SU-DHL-6 (cell line): ENCODE measurements around the gene GPR137.

ENCODE experiments used
- EZH2phosphoT487 ChIP-seq: fragments of 200-600 bp; sonication (generic), shearing (Covaris generic); conservative IDR thresholded peaks from 2 replicates; pipeline ENCODE4 v1.6.1; 2018; ENCODE audit warnings: mild to moderate bottlenecking, antibody characterized with exemption, low read length, moderate library complexity, mixed read lengths
- TF ChIP-seq, protein P1 (sequence below): fragments of 200-600 bp; sonication (generic); IDR thresholded peaks from one replicate; pipeline ENCODE4 v1.5.1; 2017; ENCODE audit warnings: antibody characterized with exemption, mild to moderate bottlenecking, low read length, moderate library complexity; ENCODE audit not compliant: insufficient read depth, poor library complexity, severe bottlenecking

GRCh38 chr11:64303109-64304031 is 17.7 kb downstream of the GPR137 start:
- TF ChIP-seq, protein P1, sequence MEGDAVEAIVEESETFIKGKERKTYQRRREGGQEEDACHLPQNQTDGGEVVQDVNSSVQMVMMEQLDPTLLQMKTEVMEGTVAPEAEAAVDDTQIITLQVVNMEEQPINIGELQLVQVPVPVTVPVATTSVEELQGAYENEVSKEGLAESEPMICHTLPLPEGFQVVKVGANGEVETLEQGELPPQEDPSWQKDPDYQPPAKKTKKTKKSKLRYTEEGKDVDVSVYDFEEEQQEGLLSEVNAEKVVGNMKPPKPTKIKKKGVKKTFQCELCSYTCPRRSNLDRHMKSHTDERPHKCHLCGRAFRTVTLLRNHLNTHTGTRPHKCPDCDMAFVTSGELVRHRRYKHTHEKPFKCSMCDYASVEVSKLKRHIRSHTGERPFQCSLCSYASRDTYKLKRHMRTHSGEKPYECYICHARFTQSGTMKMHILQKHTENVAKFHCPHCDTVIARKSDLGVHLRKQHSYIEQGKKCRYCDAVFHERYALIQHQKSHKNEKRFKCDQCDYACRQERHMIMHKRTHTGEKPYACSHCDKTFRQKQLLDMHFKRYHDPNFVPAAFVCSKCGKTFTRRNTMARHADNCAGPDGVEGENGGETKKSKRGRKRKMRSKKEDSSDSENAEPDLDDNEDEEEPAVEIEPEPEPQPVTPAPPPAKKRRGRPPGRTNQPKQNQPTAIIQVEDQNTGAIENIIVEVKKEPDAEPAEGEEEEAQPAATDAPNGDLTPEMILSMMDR = no peak
- no peak for TF ChIP-seq EZH2phosphoT487
